ENCODE results near the gene GAL.

DNA sequence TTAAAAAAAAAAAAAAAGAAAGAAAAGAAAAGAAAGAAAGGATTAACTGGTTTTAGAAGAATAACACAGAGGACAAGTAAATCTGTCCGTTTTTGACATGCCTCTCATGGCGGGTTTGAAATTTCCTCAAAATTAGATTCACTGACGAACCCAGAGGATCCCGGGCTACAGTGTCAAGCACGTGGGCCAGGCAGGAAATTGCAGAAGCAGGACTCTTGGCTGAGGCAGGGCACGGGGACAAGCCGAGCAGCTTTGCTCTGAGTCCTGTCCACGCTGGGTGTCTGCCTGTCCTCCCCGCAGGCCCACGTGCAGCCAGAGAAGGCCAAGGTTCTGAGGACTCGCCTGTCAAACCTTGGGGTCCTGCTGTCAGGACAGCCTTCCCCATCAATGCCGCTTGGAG is 24.7 kb downstream of the GAL start:
- no peak for TF ChIP-seq EZH2 (IDR thresholded peaks at IDR 0.05; ENCODE audit: borderline replicate concordance, low read depth, low read length, poor library complexity, severe bottlenecking)
- TF ChIP-seq, protein P1, sequence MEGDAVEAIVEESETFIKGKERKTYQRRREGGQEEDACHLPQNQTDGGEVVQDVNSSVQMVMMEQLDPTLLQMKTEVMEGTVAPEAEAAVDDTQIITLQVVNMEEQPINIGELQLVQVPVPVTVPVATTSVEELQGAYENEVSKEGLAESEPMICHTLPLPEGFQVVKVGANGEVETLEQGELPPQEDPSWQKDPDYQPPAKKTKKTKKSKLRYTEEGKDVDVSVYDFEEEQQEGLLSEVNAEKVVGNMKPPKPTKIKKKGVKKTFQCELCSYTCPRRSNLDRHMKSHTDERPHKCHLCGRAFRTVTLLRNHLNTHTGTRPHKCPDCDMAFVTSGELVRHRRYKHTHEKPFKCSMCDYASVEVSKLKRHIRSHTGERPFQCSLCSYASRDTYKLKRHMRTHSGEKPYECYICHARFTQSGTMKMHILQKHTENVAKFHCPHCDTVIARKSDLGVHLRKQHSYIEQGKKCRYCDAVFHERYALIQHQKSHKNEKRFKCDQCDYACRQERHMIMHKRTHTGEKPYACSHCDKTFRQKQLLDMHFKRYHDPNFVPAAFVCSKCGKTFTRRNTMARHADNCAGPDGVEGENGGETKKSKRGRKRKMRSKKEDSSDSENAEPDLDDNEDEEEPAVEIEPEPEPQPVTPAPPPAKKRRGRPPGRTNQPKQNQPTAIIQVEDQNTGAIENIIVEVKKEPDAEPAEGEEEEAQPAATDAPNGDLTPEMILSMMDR (conservative IDR thresholded peaks at IDR 0.05; ENCODE audit: low read depth, low read length): no peak

Data from A673 (cell line).